Stimulated activated CD4-positive, alpha-beta T cell treated with anti-CD3 and anti-CD28 coated beads, Interleukin-15, amount 100 ng/mL, for 24 hours (primary cell): ENCODE results near the gene FOXI1.

Experiments used
- DNase-seq: peaks from one replicate; pipeline ENCODE4 v3.0.0-alpha.2; 2020

The FOXI1 gene

DNA sequence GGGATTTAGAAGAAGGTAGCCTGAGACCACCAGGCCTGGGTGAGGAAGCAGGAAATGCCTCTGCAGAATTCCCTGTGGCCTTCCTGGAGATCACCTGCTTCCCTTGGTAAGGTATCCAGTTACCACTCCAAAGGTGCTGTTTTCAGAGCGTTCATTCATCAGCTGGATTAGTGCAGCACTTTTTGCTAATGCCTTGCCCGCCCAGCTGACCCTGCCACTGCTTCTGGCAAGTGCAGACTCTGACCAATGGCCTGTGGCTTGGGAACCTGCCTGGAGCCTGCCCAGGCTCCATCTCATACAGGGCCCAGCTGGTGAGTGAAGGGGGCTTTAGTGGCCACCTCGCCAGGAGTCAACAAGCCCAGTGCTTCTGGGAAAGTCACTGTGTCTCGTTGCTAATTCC is 48.6 kb downstream of the FOXI1 start:
- no peak for DNase-seq

DNA sequence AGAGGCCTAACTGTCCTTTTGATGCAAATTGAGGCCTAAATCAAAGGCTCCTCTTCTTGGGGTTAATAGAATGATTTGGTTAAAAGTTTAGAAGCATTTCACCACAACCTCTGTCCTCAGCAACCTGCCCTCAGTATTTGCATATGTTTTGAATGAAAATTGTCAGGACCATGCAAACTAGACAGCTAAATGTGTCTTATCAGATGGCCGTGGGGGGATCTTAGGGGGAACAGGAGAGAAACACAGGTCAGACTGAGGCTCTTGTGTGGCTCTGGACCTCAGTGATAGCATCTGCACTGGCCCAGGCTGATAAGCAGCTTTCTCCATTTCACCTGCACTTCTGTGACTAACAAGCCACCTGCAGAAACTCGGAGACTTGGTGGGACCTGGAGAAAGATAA is 49.0 kb downstream of the FOXI1 start:
- DNase-seq = no peak

DNA sequence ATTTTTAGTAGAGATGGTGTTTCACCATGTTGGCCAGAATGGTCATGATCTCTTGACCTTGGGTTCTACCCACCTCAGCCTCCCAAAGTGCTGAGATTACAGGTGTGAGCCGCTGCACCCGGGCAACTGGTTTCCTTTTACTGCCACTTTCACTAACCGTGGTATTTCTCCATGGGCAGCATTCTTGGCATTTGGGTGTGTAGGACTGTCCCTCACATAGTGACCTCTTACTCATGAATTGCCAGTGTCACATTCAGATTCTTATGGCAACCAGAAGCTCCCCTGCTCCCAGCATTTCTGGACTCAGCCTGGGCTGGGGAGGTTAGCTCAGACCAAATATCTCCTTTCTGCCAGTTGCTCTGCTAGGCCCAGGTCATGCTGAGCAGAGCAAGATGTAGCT is 50.1 kb downstream of the FOXI1 start:
- no peak for DNase-seq

- DNase-seq = no peak
Observed at GRCh38 chr5:170159101-170159698, 53.5 kb downstream of the FOXI1 start.
